Hypothalamus (tissue), 51 donors: ENCODE data around the gene TFDP3.

ENCODE experiments used
- DNase-seq, 51 donors: peaks; one replicate each; lab custom pipeline; 2025; lab: John Stamatoyannopoulos, UW

TFDP3 gene

DNA sequence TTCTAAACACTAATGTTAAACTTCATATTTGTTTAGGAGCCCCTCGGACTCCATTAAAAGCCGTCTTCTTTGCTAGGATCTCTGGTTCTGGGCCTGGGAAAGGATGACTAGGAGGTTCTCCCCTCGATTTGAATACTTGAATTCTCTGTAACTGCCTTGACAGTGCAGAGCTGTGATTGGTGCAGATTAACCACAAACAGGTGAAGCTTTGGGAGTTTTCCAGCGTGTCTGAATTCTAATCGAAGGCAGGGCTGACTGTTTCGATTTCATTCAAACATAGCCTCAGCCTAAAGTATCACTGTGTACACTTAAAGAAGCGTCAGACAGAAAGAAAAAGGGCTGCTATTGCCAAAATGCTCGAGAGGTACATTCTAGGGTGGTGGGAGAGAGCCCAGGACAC lies 29.0 kb downstream of the TFDP3 start:
- DNase-seq = no peak

DNA sequence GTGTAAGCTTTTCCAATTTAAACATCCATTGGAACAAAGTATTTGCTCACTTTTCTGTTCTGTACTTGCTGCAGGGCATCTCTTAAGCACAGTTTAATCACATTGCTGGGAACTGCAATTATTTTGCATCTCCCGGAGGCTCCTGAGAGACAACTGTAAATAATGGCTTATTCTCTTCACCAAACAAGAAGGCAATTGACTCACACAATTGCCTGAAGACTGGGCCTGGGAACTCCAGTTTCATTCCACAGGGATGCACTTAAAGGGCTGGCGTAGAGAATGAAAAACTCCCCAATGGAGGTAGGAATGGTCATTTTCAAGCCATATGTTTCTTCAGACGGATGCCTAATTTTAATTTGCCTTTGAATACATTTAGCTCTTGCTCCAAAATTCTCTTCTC lies 29.5 kb downstream of the TFDP3 start:
- no peak for DNase-seq

GRCh38 chrX:133185938-133186337 lies 32.2 kb downstream of the TFDP3 start:
- no peak for DNase-seq

DNA sequence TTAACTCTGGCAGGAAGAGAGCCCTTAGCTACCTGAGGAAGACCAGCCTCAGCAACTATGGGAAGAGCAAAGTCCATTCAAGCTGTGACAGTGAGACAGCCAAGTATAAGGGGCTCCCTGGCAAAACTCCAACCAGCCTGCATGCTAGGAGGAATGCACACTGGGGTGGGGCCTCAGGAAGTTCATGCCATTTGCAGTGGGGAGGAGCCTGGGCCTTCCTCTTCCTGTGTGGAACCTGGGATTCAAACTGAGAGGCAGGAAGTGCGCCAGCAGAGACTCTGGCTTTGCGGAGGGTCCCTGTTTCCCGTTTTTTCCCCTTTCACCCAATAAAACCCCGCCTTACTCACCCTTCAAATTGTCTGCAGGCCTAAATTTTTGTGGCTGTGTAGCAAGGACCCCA lies 33.0 kb downstream of the TFDP3 start:
- DNase-seq = no peak

DNA sequence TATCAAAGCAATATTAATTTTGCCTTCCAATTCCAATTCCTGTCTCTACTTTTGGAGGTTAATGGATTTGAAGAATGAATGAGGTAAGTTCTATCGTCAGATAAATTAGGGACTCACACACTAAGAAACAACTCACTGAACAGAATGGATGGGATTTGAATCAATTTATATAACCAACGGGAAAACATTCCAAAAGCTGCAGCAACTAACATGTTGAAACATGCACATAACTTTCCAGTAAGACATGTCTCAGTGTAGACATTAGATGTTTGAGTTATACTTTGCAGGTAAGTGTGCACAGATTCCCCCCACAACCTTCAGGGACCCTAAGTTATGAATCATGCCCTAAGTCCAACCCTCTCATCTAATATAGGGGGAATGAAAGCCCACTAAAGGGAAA lies 34.3 kb downstream of the TFDP3 start:
- DNase-seq = no peak

GRCh38 chrX:133179500-133179899 lies 38.7 kb downstream of the TFDP3 start:
- DNase-seq = no peak

GRCh38 chrX:133177202-133177601 lies 41.0 kb downstream of the TFDP3 start:
- DNase-seq = no peak

DNA sequence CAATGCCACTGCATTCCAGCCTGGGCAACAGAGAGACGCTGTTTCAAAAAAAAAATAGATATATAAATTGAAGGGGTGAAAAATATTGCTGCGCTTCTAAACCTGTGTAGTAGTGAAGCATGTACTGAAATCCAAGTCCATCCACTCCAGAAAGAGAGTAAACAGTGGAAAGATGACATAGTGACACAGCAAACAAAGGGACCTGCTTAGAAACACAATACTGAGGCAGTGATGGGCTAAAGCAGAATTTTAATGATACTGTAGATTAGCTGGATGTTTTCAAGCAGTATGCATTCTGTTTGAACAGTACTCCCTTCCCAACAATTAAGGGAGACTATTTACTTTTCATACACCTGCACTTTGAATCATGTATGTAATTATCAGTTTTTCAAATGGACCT lies 42.5 kb downstream of the TFDP3 start:
- DNase-seq = no peak

DNA sequence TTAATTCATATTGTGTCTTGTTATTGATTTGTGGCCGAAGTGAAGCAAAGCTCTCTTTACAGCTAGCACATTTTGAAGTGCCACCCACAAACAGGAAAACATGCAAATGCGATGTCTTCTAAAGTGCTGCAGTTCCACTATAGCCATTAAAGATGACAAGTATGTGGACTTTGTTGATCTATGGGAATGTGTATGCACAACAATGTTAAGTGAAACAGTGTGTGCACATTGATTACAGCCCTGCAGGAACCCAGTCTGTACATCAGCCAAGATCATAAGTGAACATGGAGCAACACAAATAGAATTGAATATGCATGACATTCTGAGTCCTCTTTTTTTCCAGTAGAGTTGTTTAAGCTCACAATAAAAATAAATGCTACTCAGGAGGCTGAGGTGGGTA lies 43.0 kb downstream of the TFDP3 start:
- no peak for DNase-seq

DNA sequence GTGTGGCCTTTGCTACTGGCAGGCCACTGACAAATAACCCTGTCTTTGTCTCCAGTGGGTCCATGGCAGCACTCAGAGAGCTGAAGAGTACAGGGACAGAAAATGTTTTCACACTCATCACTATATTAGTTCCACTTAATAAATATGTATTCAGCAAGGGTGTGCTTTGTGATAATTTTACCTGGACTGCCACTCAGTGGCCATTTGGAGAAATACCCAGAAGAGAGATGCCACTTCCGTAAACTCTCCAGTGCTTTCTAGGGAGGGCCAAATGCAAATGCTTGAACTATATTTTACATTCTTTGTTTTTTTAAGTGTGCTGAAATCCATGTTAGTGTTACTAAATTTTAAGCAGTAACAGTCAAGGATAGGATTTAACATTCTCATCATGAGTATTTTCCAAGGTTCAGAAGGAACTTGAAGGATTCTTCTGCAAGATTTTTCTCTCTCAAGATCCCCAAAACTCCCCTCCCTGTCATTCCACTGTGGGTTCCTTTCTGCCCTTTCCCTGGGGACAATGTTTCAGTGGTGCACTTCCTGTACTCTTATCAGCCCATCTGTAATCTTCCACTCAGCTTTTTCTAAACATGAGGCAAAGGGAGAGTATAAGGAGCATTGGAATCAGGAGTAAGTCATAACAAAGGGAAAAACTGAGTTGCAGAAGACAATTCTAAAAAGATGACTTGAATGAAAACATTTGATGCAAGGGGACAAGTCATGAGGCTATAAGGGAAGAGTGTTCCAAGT lies 46.0 kb downstream of the TFDP3 start:
- DNase-seq = peak in 2 of 51 donors; percentile 0
